PFSK-1 (cell line): ENCODE results near the gene DHX29.

ENCODE experiments used
- FOXP2 ChIP-seq: optimal IDR thresholded peaks from 2 replicates; pipeline ENCODE3; 2011; ENCODE audit warnings: borderline replicate concordance, control low read depth, inconsistent platforms; ENCODE audit not compliant: insufficient read depth; ENCODE audit errors: extremely low read length, extremely low read depth
- POLR2AphosphoS5 ChIP-seq: IDR thresholded peaks from 2 replicates; pipeline ENCODE4 v1.6.1; 2012; ENCODE audit warnings: low read depth, mild to moderate bottlenecking, control low read depth, low read length, moderate library complexity
- REST ChIP-seq, 2 experiments: IDR thresholded peaks; 2 replicates each; pipeline versions ENCODE4 v1.6.1 to v1.8.0; 2011 to 2012; ENCODE audit warnings: low read depth in 2 of 2, low read length in 2 of 2, control low read depth in 1 of 2, inconsistent platforms in 1 of 2, mild to moderate bottlenecking in 1 of 2, moderate library complexity in 1 of 2; ENCODE audit not compliant: insufficient read depth in 1 of 2
- SIN3A ChIP-seq: IDR thresholded peaks from 2 replicates; pipeline ENCODE4 v1.6.1; 2012; ENCODE audit warnings: mild to moderate bottlenecking, low read length, moderate library complexity, borderline replicate concordance; ENCODE audit not compliant: insufficient read depth
- TAF1 ChIP-seq: IDR thresholded peaks from 2 replicates; pipeline ENCODE4 v1.6.1; 2012; ENCODE audit warnings: low read length, control low read depth, borderline replicate concordance; ENCODE audit not compliant: insufficient read depth

GRCh38 chr5:55347786-55348185 is 40.3 kb upstream of the DHX29 start:
- TF ChIP-seq POLR2AphosphoS5 (no peak), REST (IDR thresholded peaks at IDR 0.05; ENCODE audit: insufficient read depth in 1 of 2, low read depth in 2 of 2, low read length in 2 of 2) (no peak), FOXP2 (no peak), SIN3A (no peak), TAF1 (no peak)
